ENCODE measurements around the gene RPS14. TPM values are rescaled to one million over a fixed set of nuclear protein-coding genes. Genes with fewer than 3 reads are reported as not detected.

Gene RPS14
- total and polyA plus RNA-seq, 4 experiments from 2014 or later: 5,260 to 9,996 (median 6,720) TPM

DNA sequence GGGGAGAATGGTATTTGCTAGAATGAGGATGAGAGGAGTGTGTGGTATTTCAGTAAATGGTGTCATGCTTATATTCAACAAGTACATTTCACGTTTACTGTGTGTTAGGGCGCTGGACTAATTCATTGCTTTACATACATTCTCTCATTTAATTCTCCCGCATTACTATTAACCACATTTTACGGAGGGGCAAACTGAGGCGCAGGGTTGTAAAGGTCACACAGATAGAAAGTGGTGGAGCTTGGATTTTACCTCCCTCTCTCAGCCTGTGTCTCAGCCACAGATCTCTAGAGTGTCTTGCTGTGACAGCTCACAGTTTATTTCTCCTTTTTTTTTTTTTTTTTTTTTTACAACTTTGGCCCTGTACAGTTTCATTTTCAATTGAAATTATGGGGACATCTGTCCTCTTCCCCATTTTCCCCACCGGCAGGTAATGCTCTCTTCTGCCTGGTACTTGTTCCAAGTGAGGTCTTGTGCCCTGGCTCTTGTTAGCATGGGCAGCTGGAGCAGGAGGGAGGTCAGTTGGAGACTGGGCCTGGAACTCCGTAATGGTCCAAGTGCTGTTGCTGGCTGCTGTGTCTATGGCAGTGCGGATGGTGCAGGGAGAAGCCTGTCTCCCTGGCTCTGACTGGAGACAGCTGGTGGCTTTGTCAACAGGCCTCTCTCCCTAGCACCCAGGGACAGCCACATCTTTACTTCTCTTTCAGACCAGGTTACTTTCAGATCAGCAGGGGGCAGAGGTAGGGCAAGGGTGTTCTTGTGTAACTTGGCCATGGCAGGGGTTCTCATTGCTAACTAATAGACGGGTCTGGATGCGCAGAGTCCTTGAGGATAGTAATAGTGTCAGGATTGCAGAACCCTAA is 37.9 kb upstream of the RPS14 start:
- H3K36me3 Mint-ChIP-seq: no peaks in the 10 kb centered on the region

DNA sequence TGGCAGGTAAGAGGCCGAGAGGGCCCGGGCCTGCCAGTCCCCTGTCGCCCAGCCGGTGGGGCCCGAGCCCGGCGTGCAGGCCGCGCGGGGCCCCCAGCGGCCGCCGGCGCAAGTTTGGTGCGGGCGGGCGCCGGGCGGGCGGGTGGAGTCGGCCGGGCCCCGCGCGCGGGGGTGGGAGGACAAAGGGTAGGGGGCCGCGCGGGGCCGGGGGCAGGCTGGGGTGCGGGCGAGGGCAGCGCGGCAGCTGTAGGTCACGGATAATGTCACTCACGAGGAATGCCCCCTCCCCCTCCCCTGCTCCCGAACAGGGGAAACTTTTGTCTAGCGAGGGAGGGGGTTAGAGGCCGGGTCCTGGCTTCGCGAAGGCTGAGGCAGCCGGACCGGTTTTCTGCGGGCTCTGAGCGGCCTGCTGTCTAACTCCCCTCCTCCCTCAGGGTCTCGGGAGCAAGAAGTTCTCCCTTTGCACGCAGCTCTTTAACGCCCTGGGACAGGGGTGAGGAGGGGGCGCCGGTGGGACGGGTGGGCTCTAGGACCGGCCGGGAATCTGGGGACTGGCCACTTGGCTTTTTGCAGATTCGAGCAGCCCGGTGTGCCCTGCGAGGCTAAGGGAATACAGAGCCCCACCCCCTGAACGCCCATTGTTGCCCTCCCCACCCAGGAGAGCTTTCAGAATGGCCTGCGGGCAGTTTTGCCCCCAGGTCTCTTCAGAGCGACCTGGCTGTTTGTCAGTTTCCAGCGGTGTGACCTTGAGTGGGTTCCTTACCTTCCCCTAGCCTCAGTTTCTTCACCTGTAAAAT is 37.1 kb upstream of the RPS14 start:
- H3K9me3 ChIP-seq (ENCODE audit: control insufficient read depth in 1 of 2, low read length in 2 of 2): no peaks in the 10 kb centered on the region
- Mint-ChIP-seq H3K9me3 (peaks cover 0 to 2% (median 0%) of the 10 kb centered on the region in 8 donors), H3K4me1 (peaks cover 2 to 19% (median 12%) of the 10 kb centered on the region in 4 donors), H3K27me3 (peaks cover 4 to 15% of the 10 kb centered on the region in 2 donors), H3K27ac (peak overlapping the region in 3 of 7 donors; percentile 68 to 79 (median 73)), H3K4me3 (peak overlapping the region; percentile 61 to 82 (median 70)), H3K36me3 (no peaks in the 10 kb centered on the region)
- H3K27me3 ChIP-seq (ENCODE audit: insufficient read depth, low read length): peaks cover 3% of the 10 kb centered on the region
- intact Hi-C loops (cut with micrococcal nuclease): no loop called here
- peaks cover 7% of the 10 kb centered on the region for H3K4me1 ChIP-seq (ENCODE audit: insufficient read depth, low read length)
- no peak overlapping the region for H3K27ac ChIP-seq (ENCODE audit: low read depth, low read length)
- ChIA-PET POLR2A (ENCODE audit: partially characterized antibody) (interaction anchor here (0.7 to 1.0 kb wide), 2 partner anchors 36 to 126 kb away, joined by 3 to 4 read pairs; no protein-coding TSS in a partner anchor), CTCF (ENCODE audit: partially characterized antibody) (interaction anchor here (0.7 to 1.5 kb wide), 2 partner anchors 11 to 36 kb away, joined by 3 to 5 read pairs; no protein-coding TSS in a partner anchor)
- peak overlapping the region in 1 of 2 donors; percentile 43 for H3K4me3 ChIP-seq (ENCODE audit: low read length in 2 of 2)
- H3K36me3 ChIP-seq (ENCODE audit: insufficient read depth, low read length): no peaks in the 10 kb centered on the region
- DNase-seq: peak; percentile 46 to 68 (median 61)

More for the DNA sequence above, 37.9 kb upstream of the RPS14 start:
- Histone ChIP-seq H3K4me3 (ENCODE audit: low read length in 2 of 2) (no peak overlapping the region), H3K36me3 (ENCODE audit: insufficient read depth, low read length) (no peaks in the 10 kb centered on the region), H3K27ac (ENCODE audit: low read depth, low read length) (no peak overlapping the region), H3K4me1 (ENCODE audit: insufficient read depth, low read length) (peaks cover 7% of the 10 kb centered on the region), H3K27me3 (ENCODE audit: insufficient read depth, low read length) (peaks cover 3% of the 10 kb centered on the region), H3K9me3 (ENCODE audit: control insufficient read depth in 1 of 2, low read length in 2 of 2) (no peaks in the 10 kb centered on the region)
- Mint-ChIP-seq H3K27ac (peak overlapping the region in 4 of 7 donors; percentile 68 to 79 (median 73)), H3K27me3 (peaks cover 2 to 15% of the 10 kb centered on the region in 2 donors), H3K4me1 (peaks cover 2 to 15% (median 12%) of the 10 kb centered on the region in 4 donors), H3K4me3 (peak overlapping the region; percentile 61 to 82 (median 70)), H3K9me3 (peaks cover 0 to 2% (median 0%) of the 10 kb centered on the region in 8 donors)
- POLR2A ChIA-PET (ENCODE audit: partially characterized antibody): interaction anchor here (0.7 kb wide), 1 partner anchor 125 kb away, joined by 4 read pairs; no protein-coding TSS in a partner anchor
- intact Hi-C loops (cut with micrococcal nuclease): no loop called here
- DNase-seq: no peak
- CTCF ChIA-PET (ENCODE audit: partially characterized antibody): interaction anchor here (0.7 to 1.5 kb wide), 2 partner anchors 12 to 37 kb away, joined by 3 to 5 read pairs; no protein-coding TSS in a partner anchor

- Histone ChIP-seq H3K4me1 (ENCODE audit: insufficient read depth, low read length) (peaks cover 7% of the 10 kb centered on the region), H3K9me3 (ENCODE audit: control insufficient read depth in 1 of 2, low read length in 2 of 2) (no peaks in the 10 kb centered on the region), H3K27ac (ENCODE audit: low read depth, low read length) (peak overlapping the region; percentile 25), H3K36me3 (ENCODE audit: insufficient read depth, low read length) (no peaks in the 10 kb centered on the region), H3K27me3 (ENCODE audit: insufficient read depth, low read length) (peaks cover 3% of the 10 kb centered on the region), H3K4me3 (ENCODE audit: low read length in 2 of 2) (peak overlapping the region in 1 of 2 donors; percentile 43)
- ChIA-PET POLR2A (ENCODE audit: partially characterized antibody) (interaction anchor here (1.0 kb wide), 1 partner anchor 36 kb away, joined by 3 read pairs; no protein-coding TSS in a partner anchor), CTCF (ENCODE audit: partially characterized antibody) (interaction anchor here (1.5 kb wide), 1 partner anchor 36 kb away, joined by 5 read pairs; no protein-coding TSS in a partner anchor)
- Mint-ChIP-seq H3K27me3 (peaks cover 4 to 15% of the 10 kb centered on the region in 2 donors), H3K4me1 (peaks cover 2 to 19% (median 12%) of the 10 kb centered on the region in 4 donors), H3K27ac (no peak overlapping the region), H3K9me3 (peaks cover 0 to 2% (median 0%) of the 10 kb centered on the region in 8 donors), H3K36me3 (no peaks in the 10 kb centered on the region), H3K4me3 (peak overlapping the region in 2 of 8 donors; percentile 76 to 80)
- intact Hi-C loops (cut with micrococcal nuclease): no loop called here
- peak in 2 of 5 donors; percentile 8 for DNase-seq
These were observed 36.3 kb upstream of the RPS14 start for GRCh38 chr5:150485693-150486401.

DNA sequence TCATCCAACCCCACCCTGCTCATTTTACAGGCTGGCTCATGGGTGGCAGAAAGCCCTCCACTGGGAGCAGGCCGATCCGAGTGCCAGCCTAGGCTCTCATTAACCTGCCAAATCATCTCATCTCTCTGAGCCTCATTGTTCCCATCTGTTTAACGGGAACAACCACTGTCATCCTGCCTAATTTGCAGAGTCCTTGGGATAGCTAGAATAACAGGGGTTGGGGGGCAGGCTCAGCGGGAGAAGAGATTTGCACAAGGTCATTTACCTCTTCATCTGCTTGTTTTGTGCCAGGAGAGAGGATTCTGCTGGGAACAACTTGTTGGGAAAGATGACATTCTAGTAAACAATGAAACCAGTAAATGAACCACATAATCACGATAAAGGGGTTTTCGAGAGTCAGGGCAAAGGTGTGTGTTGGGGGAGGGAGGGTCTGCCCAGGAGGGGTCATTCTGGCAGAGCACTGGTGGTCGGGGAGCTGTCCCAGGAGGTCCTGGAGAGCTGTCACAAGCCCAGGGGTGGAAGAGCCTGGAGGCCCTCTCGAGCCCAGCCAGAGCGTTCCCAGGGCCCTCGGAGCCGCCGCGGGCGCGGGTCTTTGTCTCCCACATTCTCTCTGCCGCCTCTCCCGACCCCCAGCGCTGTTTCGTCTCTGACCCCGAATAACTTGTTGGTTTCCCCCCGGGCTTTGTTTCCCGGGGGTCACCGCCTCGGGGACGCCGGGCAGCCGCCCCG is 35.6 kb upstream of the RPS14 start:
- H3K27me3 Mint-ChIP-seq: peaks cover 4 to 15% of the 10 kb centered on the region in 2 donors
- CTCF ChIA-PET (ENCODE audit: partially characterized antibody): interaction anchor here (1.3 kb wide), 1 partner anchor 35 kb away, joined by 3 read pairs; no protein-coding TSS in a partner anchor
- Histone ChIP-seq H3K27me3 (ENCODE audit: insufficient read depth, low read length) (peaks cover 3% of the 10 kb centered on the region), H3K27ac (ENCODE audit: low read depth, low read length) (no peak overlapping the region), H3K9me3 (ENCODE audit: control insufficient read depth in 1 of 2, low read length in 2 of 2) (no peaks in the 10 kb centered on the region), H3K4me1 (ENCODE audit: insufficient read depth, low read length) (peaks cover 7% of the 10 kb centered on the region), H3K4me3 (ENCODE audit: low read length in 2 of 2) (peak overlapping the region in 1 of 2 donors; percentile 43), H3K36me3 (ENCODE audit: insufficient read depth, low read length) (no peaks in the 10 kb centered on the region)
- peak overlapping the region in 5 of 7 donors; percentile 24 to 87 (median 53) for H3K27ac Mint-ChIP-seq
- H3K4me3 Mint-ChIP-seq: peak overlapping the region; percentile 67 to 85 (median 78)
- H3K4me1 Mint-ChIP-seq: peaks cover 2 to 19% (median 12%) of the 10 kb centered on the region in 4 donors
- H3K9me3 Mint-ChIP-seq: peaks cover 0 to 2% (median 0%) of the 10 kb centered on the region in 8 donors
- no peaks in the 10 kb centered on the region for H3K36me3 Mint-ChIP-seq
- POLR2A ChIA-PET (ENCODE audit: partially characterized antibody): interaction anchor here (1.0 kb wide), 1 partner anchor 35 kb away, joined by 3 read pairs; no protein-coding TSS in a partner anchor
- no peak for DNase-seq
- intact Hi-C loops (cut with micrococcal nuclease): no loop called here

- Mint-ChIP-seq H3K4me1 (peaks cover 2 to 11% (median 5%) of the 10 kb centered on the region in 4 donors), H3K9me3 (peaks cover 0 to 2% (median 0%) of the 10 kb centered on the region in 8 donors), H3K4me3 (no peak overlapping the region), H3K36me3 (no peaks in the 10 kb centered on the region), H3K27me3 (peaks cover 3 to 7% of the 10 kb centered on the region in 2 donors), H3K27ac (peak overlapping the region in 2 of 7 donors; percentile 8 to 35)
- ChIA-PET POLR2A (ENCODE audit: partially characterized antibody) (no interaction called here), CTCF (ENCODE audit: partially characterized antibody) (no interaction called here)
- H3K27ac ChIP-seq (ENCODE audit: low read depth, low read length): no peak overlapping the region
- no peaks in the 10 kb centered on the region for H3K9me3 ChIP-seq (ENCODE audit: control insufficient read depth in 1 of 2, low read length in 2 of 2)
- H3K4me1 ChIP-seq (ENCODE audit: insufficient read depth, low read length): peaks cover 4% of the 10 kb centered on the region
- H3K27me3 ChIP-seq (ENCODE audit: insufficient read depth, low read length): peaks cover 3% of the 10 kb centered on the region
- H3K36me3 ChIP-seq (ENCODE audit: insufficient read depth, low read length): no peaks in the 10 kb centered on the region
- intact Hi-C loops (cut with micrococcal nuclease): no loop called here
- no peak for DNase-seq
- H3K4me3 ChIP-seq (ENCODE audit: low read length in 2 of 2): no peak overlapping the region
These were observed 32.5 kb upstream of the RPS14 start for GRCh38 chr5:150481972-150482406.

DNA sequence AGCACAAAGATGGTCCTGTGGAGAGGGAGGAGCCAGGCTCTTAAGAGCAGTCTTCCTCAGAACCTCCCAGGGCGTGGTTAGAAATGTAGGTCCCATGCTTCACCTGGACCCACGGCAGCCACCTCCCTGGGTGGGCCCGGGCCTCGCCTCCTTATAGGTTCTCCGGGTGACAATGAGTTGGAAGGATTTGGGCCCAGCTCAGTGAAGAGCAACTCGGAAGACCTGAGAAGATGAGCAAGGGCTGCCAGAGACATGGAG is 32.1 kb upstream of the RPS14 start:
- DNase-seq: no peak
- ChIA-PET POLR2A (ENCODE audit: partially characterized antibody) (no interaction called here), CTCF (ENCODE audit: partially characterized antibody) (no interaction called here)
- Histone ChIP-seq H3K4me3 (ENCODE audit: low read length in 2 of 2) (no peak overlapping the region), H3K27me3 (ENCODE audit: insufficient read depth, low read length) (peaks cover 3% of the 10 kb centered on the region), H3K4me1 (ENCODE audit: insufficient read depth, low read length) (peaks cover under 1% of the 10 kb centered on the region), H3K27ac (ENCODE audit: low read depth, low read length) (no peak overlapping the region), H3K9me3 (ENCODE audit: control insufficient read depth in 1 of 2, low read length in 2 of 2) (no peaks in the 10 kb centered on the region), H3K36me3 (ENCODE audit: insufficient read depth, low read length) (no peaks in the 10 kb centered on the region)
- intact Hi-C loops (cut with micrococcal nuclease): no loop called here
- H3K27me3 Mint-ChIP-seq: peaks cover 3 to 7% of the 10 kb centered on the region in 2 donors
- peaks cover 0 to 2% (median 0%) of the 10 kb centered on the region in 8 donors for H3K9me3 Mint-ChIP-seq
- peaks cover 2 to 9% (median 3%) of the 10 kb centered on the region in 4 donors for H3K4me1 Mint-ChIP-seq
- no peak overlapping the region for H3K4me3 Mint-ChIP-seq
- H3K27ac Mint-ChIP-seq: no peak overlapping the region
- no peaks in the 10 kb centered on the region for H3K36me3 Mint-ChIP-seq
